Measurements from ENCODE around the gene PROSER3.
A peak's percentile ranks its signal among the peaks of the same experiment; 100 is the strongest.

PROSER3 gene

GRCh38 chr19:35757749-35758608 is at the start of gene PROSER3:
TSS of gene PROSER3 (plus strand) at chr19:35758176. CDS start at chr19:35758216, 40 bp downstream.
- DNase-seq, result peak; percentile 96

GRCh38 chr19:35708391-35708790 is 49.6 kb upstream of the PROSER3 start:
- DNase-seq, result no peak

GRCh38 chr19:35710784-35711723 is 46.9 kb upstream of the PROSER3 start:
- DNase-seq, result no peak

GRCh38 chr19:35712567-35713505 is 45.1 kb upstream of the PROSER3 start:
- DNase-seq, result no peak

- DNase-seq, result no peak
Observed at GRCh38 chr19:35713506-35713850, 44.5 kb upstream of the PROSER3 start.

- DNase-seq, result no peak
Observed at GRCh38 chr19:35713904-35714495, 44.0 kb upstream of the PROSER3 start.

GRCh38 chr19:35714601-35715354 is 43.2 kb upstream of the PROSER3 start:
- DNase-seq, result no peak

- no peak for DNase-seq
Observed at GRCh38 chr19:35715355-35715809, 42.6 kb upstream of the PROSER3 start.

GRCh38 chr19:35715981-35716800 is 41.8 kb upstream of the PROSER3 start:
- DNase-seq, result no peak

GRCh38 chr19:35716801-35717664 is 40.9 kb upstream of the PROSER3 start:
- peak; percentile 69 for DNase-seq

GRCh38 chr19:35717665-35718344 is 40.2 kb upstream of the PROSER3 start, which contains the start of gene KMT2B:
TSS of gene KMT2B (plus strand) at chr19:35718003. CDS start at chr19:35718019, 16 bp downstream.
- DNase-seq, result peak; percentile 90

- DNase-seq, result no peak
Observed at GRCh38 chr19:35718345-35719041, 39.5 kb upstream of the PROSER3 start.

GRCh38 chr19:35719402-35720162 is 38.4 kb upstream of the PROSER3 start:
- no peak for DNase-seq

GRCh38 chr19:35720163-35720524 is 37.8 kb upstream of the PROSER3 start:
- DNase-seq, result no peak

- DNase-seq, result no peak
Observed at GRCh38 chr19:35720648-35721047, 37.3 kb upstream of the PROSER3 start.

GRCh38 chr19:35721374-35721773 is 36.6 kb upstream of the PROSER3 start:
- no peak for DNase-seq

- DNase-seq, result no peak
Observed at GRCh38 chr19:35722461-35722860, 35.5 kb upstream of the PROSER3 start.
